NK-92 treated with Interleukin-12 subunit alpha and Interleukin-12 subunit beta, amount 100 ng/mL, for 24 hours (cell line): ENCODE data around the gene LHX4.

ENCODE experiments used
- DNase-seq: peaks from one replicate; lab custom pipeline; 2025; lab: John Stamatoyannopoulos, UW

Gene LHX4

DNA sequence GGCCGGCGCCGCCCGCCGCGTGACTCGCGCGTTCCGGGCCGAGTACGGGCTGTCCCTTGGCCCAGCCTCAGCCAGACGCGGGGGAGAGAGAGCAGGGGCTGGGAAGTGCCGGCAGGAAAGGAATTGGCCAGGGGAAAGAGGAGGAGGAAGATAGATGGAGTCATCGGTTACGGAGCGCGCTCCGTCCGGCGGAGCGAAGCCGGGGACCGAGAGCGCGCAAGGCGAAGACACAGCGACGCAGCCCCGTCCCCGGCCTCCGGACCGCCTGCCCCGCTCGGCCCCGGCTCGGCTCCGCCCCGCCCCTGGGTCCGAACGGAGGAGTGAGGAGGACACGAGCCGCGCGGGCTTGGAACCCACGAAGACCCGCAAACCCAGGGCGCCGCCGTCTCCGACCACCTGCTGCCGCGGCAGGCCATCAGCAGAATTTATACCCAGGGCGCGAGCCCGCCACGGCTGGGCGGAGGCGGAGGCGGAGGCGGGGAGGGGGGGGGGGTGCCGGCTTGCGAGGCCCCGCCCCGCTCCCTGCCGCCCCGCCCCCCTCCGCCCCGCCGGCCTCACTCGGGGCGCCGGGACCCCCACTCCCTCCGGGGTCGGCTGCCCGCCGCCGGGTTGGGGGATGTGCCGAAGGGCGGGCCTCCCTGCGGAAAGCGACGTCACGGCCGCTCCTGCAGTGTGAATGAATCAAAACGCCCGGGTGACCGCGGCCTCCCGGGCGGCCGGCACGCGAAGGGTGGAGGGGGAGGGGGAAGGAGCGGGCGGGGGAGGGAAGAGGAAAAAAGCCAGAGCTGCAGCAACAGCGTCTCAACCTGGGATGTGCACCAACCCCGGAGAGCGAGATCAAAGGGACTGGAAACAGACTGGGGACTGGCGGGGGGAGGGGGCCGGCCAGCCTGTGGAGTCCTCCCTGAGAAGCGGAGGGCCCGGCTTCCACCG, at the start of gene LHX4:
Gene LHX4, plus strand, starts transcription at position 782 of the 933 bp plus-strand sequence. CDS start 266 bp downstream, outside the sequence.
- DNase-seq = peak; percentile 53

DNA sequence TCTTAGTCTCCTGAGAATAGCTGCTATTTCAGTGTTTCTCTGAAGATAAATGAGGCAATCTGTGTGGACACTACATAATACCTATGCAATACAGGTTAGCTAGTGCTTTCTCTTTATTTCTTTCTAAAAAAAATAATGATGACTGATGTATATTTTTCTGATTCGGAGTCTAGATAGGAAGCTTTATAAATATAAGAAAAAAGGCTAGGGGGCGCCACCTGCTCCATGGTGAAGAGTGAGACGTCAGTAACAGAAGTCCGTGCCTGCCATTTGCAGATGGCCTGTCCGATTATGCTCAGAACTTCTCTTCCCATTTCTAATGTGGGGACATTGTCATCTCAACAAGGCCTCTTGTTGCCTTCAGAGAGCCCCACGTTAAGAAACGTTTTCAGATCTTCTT, 49.0 kb upstream of the LHX4 start:
- no peak for DNase-seq

GRCh38 chr1:180181996-180182642, 47.9 kb upstream of the LHX4 start:
- DNase-seq = no peak

- no peak for DNase-seq
These were observed 47.3 kb upstream of the LHX4 start for GRCh38 chr1:180182643-180183311.

DNA sequence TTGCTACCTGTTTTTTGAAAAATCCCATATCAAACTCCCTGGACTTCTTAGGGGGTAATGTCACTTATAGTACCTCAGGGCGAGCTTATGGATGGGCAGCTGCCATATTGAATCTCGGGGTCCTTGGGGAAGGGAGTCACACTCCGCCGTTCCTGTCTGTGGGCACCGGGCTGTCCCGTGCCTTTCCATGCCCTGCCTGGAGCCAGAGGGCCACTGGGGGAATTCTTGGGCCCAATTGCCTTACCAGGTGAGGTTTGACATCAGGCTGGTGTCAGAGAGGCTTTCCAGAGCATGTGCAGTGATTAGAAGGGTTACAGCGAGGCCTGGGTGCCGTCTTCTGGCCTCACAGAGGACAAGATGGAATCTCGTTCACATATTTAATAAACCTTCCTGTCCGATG, 46.6 kb upstream of the LHX4 start:
- no peak for DNase-seq

DNA sequence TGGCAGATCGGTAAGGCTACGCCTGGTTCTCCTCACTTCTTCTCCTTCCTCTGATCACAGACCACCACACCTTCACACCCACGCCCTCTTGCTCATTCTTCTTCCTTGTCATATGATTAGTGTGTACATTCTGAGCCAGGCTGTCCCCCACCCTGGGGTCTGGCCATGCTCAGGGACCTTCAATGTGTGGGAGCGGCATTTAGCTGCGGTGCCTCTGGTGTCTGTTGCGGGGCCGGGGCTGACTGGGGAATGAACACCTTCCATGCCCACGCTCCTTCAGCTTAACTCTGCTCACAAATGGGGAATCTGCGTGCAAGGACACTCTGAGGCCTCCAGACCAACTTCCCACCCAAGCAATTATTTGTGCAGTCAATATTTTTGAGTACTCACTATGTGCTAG, 46.0 kb upstream of the LHX4 start:
- DNase-seq = no peak

DNA sequence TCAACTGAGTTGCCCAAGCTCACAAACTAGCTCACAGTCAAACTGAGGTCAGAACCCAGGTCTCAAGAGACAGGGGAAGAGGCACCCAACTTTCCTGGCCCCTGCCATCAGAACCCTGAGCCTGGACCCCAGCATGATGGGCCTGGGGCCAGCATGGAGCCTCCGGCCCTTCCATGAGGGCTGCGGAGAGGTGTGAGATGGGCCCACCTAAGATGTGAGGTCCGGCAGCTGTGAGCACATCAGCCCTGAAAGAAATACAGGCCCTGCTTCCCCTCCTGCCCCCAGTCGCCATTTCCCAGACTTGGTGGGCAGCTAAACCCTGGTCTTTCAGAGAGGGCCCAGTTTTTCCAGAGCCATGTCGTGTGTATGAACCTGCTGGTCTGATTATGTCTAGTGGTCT, 44.8 kb upstream of the LHX4 start:
- no peak for DNase-seq

- no peak for DNase-seq
These were observed 44.0 kb upstream of the LHX4 start for GRCh38 chr1:180185971-180186645.

GRCh38 chr1:180186831-180187230, 43.2 kb upstream of the LHX4 start:
- DNase-seq = no peak

- DNase-seq = no peak
These were observed 42.4 kb upstream of the LHX4 start for GRCh38 chr1:180187626-180188025.

- no peak for DNase-seq
These were observed 42.0 kb upstream of the LHX4 start for GRCh38 chr1:180188091-180188506.

DNA sequence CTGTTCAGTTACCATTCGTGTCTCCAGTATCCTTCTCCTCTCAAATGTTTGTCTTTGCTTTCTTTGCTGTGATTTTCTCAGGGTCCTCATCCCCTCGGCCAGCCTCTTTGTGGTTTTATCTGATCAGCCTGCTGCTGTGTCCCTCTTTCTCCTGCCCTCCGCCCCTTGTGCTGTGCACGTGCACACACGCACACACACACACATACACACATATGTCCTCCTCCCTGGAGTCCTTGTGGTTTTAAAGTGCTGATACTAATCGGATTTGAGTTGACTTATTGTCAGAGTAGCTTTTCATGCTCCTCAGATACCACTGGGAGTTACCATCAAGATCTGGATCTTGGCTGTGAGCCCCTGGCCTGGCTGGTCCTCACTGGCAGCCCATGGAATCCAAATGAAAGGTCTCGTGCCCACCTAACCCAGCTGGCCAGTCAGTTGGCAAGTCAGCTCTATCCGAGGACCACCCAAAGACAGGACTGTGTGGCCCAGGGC, 41.3 kb upstream of the LHX4 start:
- no peak for DNase-seq

GRCh38 chr1:180190091-180190490, 40.0 kb upstream of the LHX4 start:
- no peak for DNase-seq

- DNase-seq = peak; percentile 77
These were observed 37.9 kb upstream of the LHX4 start for GRCh38 chr1:180192172-180192571.

DNA sequence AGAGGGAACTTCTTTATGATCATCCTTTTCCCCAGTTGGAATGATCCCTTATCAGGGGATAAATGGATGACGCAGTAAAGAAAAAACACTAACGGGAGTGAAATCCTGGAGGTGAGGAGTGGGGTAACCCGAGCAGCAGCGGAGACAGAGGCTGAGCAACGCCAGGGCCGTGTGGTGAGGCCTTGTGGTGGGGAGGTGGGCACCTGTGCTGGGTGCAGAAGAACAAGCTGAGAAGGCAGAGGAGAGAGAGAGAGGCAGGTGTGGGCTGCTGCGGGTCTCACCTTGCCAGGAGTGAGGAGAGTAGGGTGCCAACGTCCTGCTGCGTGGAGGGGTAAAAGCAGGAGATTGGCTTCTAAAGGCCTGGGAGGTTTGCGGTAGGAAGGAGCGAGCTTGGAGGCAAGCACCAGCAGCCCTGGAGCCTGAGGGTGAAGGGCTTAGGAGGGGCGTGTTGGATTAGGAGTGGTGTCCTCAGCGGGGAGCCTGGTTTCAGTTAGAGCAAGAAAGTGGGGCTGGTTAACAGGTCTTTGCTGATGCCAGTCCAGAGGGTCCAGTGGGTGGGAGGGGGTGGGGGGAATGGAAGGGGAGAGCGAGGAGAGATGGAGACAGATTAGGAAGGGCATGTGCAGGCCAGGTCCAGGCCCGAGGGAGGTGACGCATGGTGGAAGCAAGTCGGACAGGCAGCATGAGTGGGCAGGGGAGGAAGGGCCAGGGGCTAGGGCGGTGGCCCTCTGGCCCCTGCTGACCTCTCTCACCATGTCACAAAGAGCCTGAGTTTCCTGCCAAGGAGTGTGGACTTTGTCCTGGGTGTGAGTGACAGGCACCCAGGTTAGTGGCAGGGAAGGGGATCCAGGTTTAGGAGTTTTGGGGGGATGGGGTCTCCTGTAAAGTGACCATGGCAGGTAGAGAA, 36.7 kb upstream of the LHX4 start:
- DNase-seq = no peak

GRCh38 chr1:180194048-180194425, 36.0 kb upstream of the LHX4 start:
- no peak for DNase-seq

- DNase-seq = no peak
These were observed 35.4 kb upstream of the LHX4 start for GRCh38 chr1:180194546-180195207.

- DNase-seq = no peak
These were observed 34.7 kb upstream of the LHX4 start for GRCh38 chr1:180195401-180195800.

DNA sequence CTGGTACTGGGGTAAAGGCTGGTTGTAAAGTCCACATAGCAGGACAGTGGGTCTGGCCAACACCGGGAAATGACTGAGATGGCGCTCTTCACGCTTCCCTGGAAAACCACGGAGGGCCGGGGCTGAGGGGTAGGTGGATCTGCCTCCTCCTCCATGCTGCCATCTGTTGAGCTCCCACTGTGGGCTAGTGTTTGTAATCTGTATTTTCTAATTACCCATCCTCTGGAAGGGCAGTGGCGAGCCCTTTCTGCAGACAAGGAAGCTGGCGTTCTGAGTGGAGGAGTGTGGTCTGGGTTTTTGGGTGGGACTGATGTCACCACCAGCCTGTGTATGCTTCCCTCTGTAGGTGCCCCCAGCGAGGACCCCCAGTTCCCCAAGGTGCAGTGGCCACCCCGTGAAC, 34.1 kb upstream of the LHX4 start:
- DNase-seq = no peak

GRCh38 chr1:180196436-180197003, 33.5 kb upstream of the LHX4 start:
- DNase-seq = no peak
